MCF 10A (cell line): ENCODE results near the gene CHST3. TPM values are rescaled to one million over a fixed set of nuclear protein-coding genes. Genes with fewer than 3 reads are reported as not detected.

Source experiments
- BruUV-seq: library from RNA; stranded (reverse); fragments of 400-500 nt; replicated peaks from 2 replicates; lab custom pipeline; 2021; lab: Mats Ljungman, UMichigan
- CTCF ChIA-PET: fragments of 300-600 bp; sonication (Branson Sonifier 250); formaldehyde crosslinking; extraction: SDS; loops from one replicate; lab custom pipeline; 2021; ENCODE audit warnings: antibody characterized with exemption, inconsistent platforms; lab: Yijun Ruan, JAX
- POLR2A ChIA-PET: fragments of 300-600, 350-650 bp; sonication (Branson Sonifier 250); formaldehyde crosslinking; extraction: SDS; loops from one replicate; lab custom pipeline; 2020; ENCODE audit warnings: antibody characterized with exemption, inconsistent platforms; lab: Yijun Ruan, JAX
- DNase-seq: peaks from one replicate; pipeline ENCODE4 v3.0.0-alpha.2; 2018; ENCODE audit not compliant: unreplicated experiment
- H3K27ac Mint-ChIP-seq: one replicate; pipeline ENCODE4 v1.8.0; 2022; ENCODE audit warnings: mild to moderate bottlenecking, low read depth, mixed read lengths; ENCODE audit not compliant: unreplicated experiment
- H3K27me3 Mint-ChIP-seq: one replicate; pipeline ENCODE4 v1.8.0; 2022; ENCODE audit warnings: mixed read lengths; ENCODE audit not compliant: insufficient read depth, unreplicated experiment
- H3K36me3 Mint-ChIP-seq: one replicate; pipeline ENCODE4 v1.8.0; 2022; ENCODE audit warnings: mild to moderate bottlenecking, moderate library complexity, mixed read lengths; ENCODE audit not compliant: insufficient read depth, unreplicated experiment
- H3K4me1 Mint-ChIP-seq: one replicate; pipeline ENCODE4 v1.8.0; 2022; ENCODE audit warnings: mixed read lengths; ENCODE audit not compliant: insufficient read depth, unreplicated experiment
- H3K4me3 Mint-ChIP-seq: one replicate; pipeline ENCODE4 v1.8.0; 2022; ENCODE audit warnings: mild to moderate bottlenecking, moderate library complexity, mixed read lengths; ENCODE audit not compliant: unreplicated experiment
- H3K9me3 Mint-ChIP-seq: one replicate; pipeline ENCODE4 v1.8.0; 2022; ENCODE audit warnings: mixed read lengths; ENCODE audit not compliant: unreplicated experiment
- intact Hi-C: fragments of 100-400 bp; cut with micrococcal nuclease; formaldehyde crosslinking; loops from 2 replicates; pipeline ENCODE4 v1.14.1; 2022
- total RNA-seq: library from RNA; stranded (reverse); gene quantifications from 2 replicates; pipeline ENCODE4 v1.2.3, GENCODE V29; 2022
- TF ChIP-seq, protein P1 (sequence below): fragments of 200-600 bp; IDR thresholded peaks from one replicate; pipeline ENCODE4 v1.8.0; 2022; ENCODE audit warnings: antibody characterized with exemption, mild to moderate bottlenecking; ENCODE audit not compliant: unreplicated experiment

The CHST3 gene
- total RNA-seq, 1 experiment from 2014 or later: 28.7 TPM

GRCh38 chr10:71998119-71998839 is 34.1 kb downstream of the CHST3 start:
- TF ChIP-seq, protein P1, sequence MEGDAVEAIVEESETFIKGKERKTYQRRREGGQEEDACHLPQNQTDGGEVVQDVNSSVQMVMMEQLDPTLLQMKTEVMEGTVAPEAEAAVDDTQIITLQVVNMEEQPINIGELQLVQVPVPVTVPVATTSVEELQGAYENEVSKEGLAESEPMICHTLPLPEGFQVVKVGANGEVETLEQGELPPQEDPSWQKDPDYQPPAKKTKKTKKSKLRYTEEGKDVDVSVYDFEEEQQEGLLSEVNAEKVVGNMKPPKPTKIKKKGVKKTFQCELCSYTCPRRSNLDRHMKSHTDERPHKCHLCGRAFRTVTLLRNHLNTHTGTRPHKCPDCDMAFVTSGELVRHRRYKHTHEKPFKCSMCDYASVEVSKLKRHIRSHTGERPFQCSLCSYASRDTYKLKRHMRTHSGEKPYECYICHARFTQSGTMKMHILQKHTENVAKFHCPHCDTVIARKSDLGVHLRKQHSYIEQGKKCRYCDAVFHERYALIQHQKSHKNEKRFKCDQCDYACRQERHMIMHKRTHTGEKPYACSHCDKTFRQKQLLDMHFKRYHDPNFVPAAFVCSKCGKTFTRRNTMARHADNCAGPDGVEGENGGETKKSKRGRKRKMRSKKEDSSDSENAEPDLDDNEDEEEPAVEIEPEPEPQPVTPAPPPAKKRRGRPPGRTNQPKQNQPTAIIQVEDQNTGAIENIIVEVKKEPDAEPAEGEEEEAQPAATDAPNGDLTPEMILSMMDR: no peak
- Mint-ChIP-seq H3K4me1 (peaks cover 44% of the 10 kb centered on the region), H3K27me3 (no peaks in the 10 kb centered on the region), H3K9me3 (no peaks in the 10 kb centered on the region), H3K4me3 (peak overlapping the region; percentile 48), H3K36me3 (peaks cover 9% of the 10 kb centered on the region), H3K27ac (peak overlapping the region; percentile 55)
- peak; percentile 66 for DNase-seq
- intact Hi-C loops: no loop called here
- ChIA-PET POLR2A (interaction anchor here (0.6 to 3.1 kb wide), 11 partner anchors 10 to 1063 kb away, joined by 3 to 28 read pairs (median 7); no protein-coding TSS in a partner anchor), CTCF (interaction anchor here (0.5 to 2.5 kb wide), 8 partner anchors 10 to 347 kb away, joined by 3 to 6 read pairs (median 3); no protein-coding TSS in a partner anchor)
- no TSS peak for BruUV-seq

DNA sequence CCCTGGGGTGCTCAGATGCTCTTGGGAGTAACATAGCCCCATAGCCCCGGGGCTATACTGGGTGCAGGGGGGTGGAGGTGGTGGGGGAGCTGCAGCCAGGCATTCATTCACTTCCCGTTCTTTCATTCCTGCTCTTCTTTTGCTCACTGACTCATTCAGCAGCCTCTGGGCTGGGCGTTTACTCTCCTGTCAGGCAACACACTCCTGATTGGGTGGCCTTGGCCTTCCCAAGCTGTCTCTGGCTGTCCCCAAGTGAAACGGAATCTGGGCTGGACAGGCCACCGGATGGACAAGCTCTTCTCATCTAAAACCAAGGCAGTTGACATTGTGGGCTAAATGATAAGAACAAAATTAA is 34.6 kb downstream of the CHST3 start:
- H3K4me3 Mint-ChIP-seq: peak overlapping the region; percentile 48
- DNase-seq: peak; percentile 88
- H3K27me3 Mint-ChIP-seq: no peaks in the 10 kb centered on the region
- intact Hi-C loops: no loop called here
- BruUV-seq: no TSS peak
- ChIA-PET POLR2A (interaction anchor here (0.7 to 3.1 kb wide), 12 partner anchors 10 to 333 kb away, joined by 3 to 28 read pairs (median 6); partner anchors contain the start of gene CHST3), CTCF (interaction anchor here (0.8 to 2.5 kb wide), 6 partner anchors 10 to 43 kb away, joined by 3 to 6 read pairs (median 4); no protein-coding TSS in a partner anchor)
- no peaks in the 10 kb centered on the region for H3K9me3 Mint-ChIP-seq
- TF ChIP-seq, protein P1: no peak
- H3K4me1 Mint-ChIP-seq: peaks cover 44% of the 10 kb centered on the region
- peaks cover 5% of the 10 kb centered on the region for H3K36me3 Mint-ChIP-seq
- peak overlapping the region; percentile 55 for H3K27ac Mint-ChIP-seq

DNA sequence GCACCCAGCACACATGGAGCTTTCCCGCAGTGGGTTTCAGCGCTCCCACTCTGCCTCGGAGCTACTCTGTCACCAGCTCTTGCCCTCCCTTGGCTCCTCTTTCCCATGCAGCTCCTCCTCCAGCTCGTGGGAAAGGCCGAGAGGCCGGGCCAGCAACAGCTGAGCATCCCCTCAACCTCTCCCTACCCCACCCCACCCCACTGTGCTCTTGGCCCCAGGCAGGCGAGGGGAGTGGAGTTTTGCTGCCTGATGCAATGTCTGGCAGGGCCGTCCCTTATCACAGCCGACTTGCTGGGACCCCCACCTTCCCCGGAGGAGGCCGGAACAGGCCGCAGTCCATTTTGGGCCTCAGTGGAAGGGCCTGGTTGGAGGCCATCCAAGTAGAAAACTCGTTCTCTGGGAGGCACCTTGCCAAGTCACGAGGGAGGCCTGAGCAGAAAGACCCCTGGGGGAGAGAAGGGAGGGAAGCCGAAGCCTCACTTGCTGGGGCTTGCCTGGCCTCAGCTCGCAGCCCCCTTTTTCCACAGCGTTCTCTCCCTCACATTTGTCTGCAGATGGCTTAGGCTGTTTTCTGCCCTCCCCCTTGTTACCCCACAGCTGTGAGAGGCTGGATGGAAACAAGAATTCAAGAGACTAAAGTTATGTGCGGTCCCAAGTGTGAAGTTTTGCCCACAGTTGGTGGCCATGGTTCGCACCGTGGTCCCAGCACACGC is 35.3 kb downstream of the CHST3 start:
- no peaks in the 10 kb centered on the region for H3K9me3 Mint-ChIP-seq
- peak overlapping the region; percentile 82 for H3K27ac Mint-ChIP-seq
- H3K27me3 Mint-ChIP-seq: no peaks in the 10 kb centered on the region
- H3K36me3 Mint-ChIP-seq: peaks cover 5% of the 10 kb centered on the region
- no TSS peak for BruUV-seq
- ChIA-PET CTCF (interaction anchor here (0.8 to 2.5 kb wide), 5 partner anchors 9 to 43 kb away, joined by 3 to 6 read pairs (median 4); no protein-coding TSS in a partner anchor), POLR2A (interaction anchor here (0.6 to 3.1 kb wide), 11 partner anchors 10 to 332 kb away, joined by 3 to 28 read pairs (median 7); partner anchors contain the start of gene CHST3)
- peaks cover 44% of the 10 kb centered on the region for H3K4me1 Mint-ChIP-seq
- H3K4me3 Mint-ChIP-seq: peak overlapping the region; percentile 48
- TF ChIP-seq, protein P1: no peak
- intact Hi-C loops: no loop called here
- peak; percentile 35 for DNase-seq
